H1 (cell line): ENCODE data around the gene LRRC26. TPM values are rescaled to one million over a fixed set of nuclear protein-coding genes. Genes with fewer than 3 reads are reported as not detected.

Experiments used
- CHD2 ChIP-seq: IDR thresholded peaks from 2 replicates; pipeline ENCODE4 v1.6.1; 2012; ENCODE audit warnings: low read length, improper control_type of control experiment
- JUND ChIP-seq: IDR thresholded peaks from 2 replicates; pipeline ENCODE4 v1.6.1; 2011; ENCODE audit warnings: mild to moderate bottlenecking, improper control_type of control experiment, low read length
- RXRA ChIP-seq: IDR thresholded peaks from 2 replicates; pipeline ENCODE4 v1.6.1; 2011; ENCODE audit warnings: low read depth, mild to moderate bottlenecking, low read length, moderate library complexity; ENCODE audit not compliant: insufficient read depth
- polyA plus RNA-seq, 7 experiments: library from polyadenylated mRNA; depleted of rRNA in 3 of 7; stranded (reverse) in 5 of 7; unstranded in 2 of 7; fragments of >200 nt in 5 of 7; fragments of 200-250 nt in 2 of 7; gene quantifications; 1 replicate in 5 of 7; 2 replicates in 1 of 7; 4 replicates in 1 of 7; pipeline versions ENCODE4 v1.2.1 to v1.2.3, GENCODE V29; 2011 to 2013; ENCODE audit warnings: missing spikeins in 2 of 7, mixed read lengths in 2 of 7
- total RNA-seq: library from RNA; stranded (reverse); fragmentation: NEBNext Ultra II Directional; extraction: Animal tissue kit (Norgen Biotek cat#: 25700); gene quantifications from 2 replicates; pipeline ENCODE4 v1.2.1, GENCODE V29; 2021
- TF ChIP-seq, protein P1 (sequence below): fragments of 300-600 bp; sonication (generic); IDR thresholded peaks from 2 replicates; pipeline ENCODE4 v1.7.1; 2012; ENCODE audit warnings: low read length, moderate library complexity, mild to moderate bottlenecking, inconsistent platforms; ENCODE audit not compliant: insufficient replicate concordance

Gene LRRC26
- total and polyA plus RNA-seq, 2 of the 8 experiments (the other 6 are each of a cell fraction or from before 2014, with no cell fraction given), result 0.34 to 0.85 TPM

DNA sequence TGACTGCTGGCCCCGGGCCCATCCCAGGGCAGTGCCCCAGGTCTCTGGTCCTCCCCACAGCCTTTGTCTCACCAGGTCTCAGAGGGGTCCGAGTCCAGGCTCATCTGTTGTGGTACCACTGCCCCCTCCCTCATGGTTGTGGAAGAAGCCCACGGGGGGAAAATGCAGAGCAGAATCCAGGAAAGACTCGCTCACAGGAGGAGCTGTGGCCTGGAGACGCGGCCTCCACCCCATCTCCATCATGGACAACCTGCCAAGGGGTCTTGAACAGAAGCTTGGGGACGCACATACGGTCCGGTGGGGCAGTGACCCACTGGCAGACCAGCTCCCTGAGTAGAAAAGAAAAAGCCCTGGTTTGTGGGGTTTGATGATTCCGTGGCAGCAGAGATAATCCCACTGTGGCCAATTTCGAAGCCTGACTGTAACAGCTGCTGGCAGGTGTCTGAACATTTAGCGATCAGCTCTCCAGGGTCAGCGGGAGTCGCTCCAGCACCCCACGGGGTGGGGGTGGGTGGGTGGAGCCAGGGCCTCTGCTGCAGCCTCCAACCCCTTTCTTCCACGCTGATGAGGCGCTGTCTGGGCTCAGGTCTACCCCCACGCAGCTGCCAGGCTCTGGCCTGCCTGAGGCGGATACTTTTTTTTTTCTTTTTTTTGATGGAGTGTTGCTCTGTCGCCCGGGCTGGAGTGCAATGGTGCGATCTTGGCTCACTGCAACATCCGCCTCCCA is 32.8 kb downstream of the LRRC26 start (continued):
- TF ChIP-seq CHD2, result no peak
- TF ChIP-seq, protein P1, sequence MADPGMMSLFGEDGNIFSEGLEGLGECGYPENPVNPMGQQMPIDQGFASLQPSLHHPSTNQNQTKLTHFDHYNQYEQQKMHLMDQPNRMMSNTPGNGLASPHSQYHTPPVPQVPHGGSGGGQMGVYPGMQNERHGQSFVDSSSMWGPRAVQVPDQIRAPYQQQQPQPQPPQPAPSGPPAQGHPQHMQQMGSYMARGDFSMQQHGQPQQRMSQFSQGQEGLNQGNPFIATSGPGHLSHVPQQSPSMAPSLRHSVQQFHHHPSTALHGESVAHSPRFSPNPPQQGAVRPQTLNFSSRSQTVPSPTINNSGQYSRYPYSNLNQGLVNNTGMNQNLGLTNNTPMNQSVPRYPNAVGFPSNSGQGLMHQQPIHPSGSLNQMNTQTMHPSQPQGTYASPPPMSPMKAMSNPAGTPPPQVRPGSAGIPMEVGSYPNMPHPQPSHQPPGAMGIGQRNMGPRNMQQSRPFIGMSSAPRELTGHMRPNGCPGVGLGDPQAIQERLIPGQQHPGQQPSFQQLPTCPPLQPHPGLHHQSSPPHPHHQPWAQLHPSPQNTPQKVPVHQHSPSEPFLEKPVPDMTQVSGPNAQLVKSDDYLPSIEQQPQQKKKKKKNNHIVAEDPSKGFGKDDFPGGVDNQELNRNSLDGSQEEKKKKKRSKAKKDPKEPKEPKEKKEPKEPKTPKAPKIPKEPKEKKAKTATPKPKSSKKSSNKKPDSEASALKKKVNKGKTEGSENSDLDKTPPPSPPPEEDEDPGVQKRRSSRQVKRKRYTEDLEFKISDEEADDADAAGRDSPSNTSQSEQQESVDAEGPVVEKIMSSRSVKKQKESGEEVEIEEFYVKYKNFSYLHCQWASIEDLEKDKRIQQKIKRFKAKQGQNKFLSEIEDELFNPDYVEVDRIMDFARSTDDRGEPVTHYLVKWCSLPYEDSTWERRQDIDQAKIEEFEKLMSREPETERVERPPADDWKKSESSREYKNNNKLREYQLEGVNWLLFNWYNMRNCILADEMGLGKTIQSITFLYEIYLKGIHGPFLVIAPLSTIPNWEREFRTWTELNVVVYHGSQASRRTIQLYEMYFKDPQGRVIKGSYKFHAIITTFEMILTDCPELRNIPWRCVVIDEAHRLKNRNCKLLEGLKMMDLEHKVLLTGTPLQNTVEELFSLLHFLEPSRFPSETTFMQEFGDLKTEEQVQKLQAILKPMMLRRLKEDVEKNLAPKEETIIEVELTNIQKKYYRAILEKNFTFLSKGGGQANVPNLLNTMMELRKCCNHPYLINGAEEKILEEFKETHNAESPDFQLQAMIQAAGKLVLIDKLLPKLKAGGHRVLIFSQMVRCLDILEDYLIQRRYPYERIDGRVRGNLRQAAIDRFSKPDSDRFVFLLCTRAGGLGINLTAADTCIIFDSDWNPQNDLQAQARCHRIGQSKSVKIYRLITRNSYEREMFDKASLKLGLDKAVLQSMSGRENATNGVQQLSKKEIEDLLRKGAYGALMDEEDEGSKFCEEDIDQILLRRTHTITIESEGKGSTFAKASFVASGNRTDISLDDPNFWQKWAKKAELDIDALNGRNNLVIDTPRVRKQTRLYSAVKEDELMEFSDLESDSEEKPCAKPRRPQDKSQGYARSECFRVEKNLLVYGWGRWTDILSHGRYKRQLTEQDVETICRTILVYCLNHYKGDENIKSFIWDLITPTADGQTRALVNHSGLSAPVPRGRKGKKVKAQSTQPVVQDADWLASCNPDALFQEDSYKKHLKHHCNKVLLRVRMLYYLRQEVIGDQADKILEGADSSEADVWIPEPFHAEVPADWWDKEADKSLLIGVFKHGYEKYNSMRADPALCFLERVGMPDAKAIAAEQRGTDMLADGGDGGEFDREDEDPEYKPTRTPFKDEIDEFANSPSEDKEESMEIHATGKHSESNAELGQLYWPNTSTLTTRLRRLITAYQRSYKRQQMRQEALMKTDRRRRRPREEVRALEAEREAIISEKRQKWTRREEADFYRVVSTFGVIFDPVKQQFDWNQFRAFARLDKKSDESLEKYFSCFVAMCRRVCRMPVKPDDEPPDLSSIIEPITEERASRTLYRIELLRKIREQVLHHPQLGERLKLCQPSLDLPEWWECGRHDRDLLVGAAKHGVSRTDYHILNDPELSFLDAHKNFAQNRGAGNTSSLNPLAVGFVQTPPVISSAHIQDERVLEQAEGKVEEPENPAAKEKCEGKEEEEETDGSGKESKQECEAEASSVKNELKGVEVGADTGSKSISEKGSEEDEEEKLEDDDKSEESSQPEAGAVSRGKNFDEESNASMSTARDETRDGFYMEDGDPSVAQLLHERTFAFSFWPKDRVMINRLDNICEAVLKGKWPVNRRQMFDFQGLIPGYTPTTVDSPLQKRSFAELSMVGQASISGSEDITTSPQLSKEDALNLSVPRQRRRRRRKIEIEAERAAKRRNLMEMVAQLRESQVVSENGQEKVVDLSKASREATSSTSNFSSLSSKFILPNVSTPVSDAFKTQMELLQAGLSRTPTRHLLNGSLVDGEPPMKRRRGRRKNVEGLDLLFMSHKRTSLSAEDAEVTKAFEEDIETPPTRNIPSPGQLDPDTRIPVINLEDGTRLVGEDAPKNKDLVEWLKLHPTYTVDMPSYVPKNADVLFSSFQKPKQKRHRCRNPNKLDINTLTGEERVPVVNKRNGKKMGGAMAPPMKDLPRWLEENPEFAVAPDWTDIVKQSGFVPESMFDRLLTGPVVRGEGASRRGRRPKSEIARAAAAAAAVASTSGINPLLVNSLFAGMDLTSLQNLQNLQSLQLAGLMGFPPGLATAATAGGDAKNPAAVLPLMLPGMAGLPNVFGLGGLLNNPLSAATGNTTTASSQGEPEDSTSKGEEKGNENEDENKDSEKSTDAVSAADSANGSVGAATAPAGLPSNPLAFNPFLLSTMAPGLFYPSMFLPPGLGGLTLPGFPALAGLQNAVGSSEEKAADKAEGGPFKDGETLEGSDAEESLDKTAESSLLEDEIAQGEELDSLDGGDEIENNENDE, result no peak
- TF ChIP-seq JUND, result no peak
- no peak for TF ChIP-seq RXRA
